Measurements from ENCODE around the gene NVL. TPM values are rescaled to one million over a fixed set of nuclear protein-coding genes. Genes with fewer than 3 reads are reported as not detected.

Gene NVL
- total and polyA plus RNA-seq, 2 donors (not counting 3 experiments of a cell fraction or from before 2014, with no cell fraction given): 16.7 to 30.3 TPM

GRCh38 chr1:224196813-224197600 is 133.0 kb downstream of the NVL start:
- Histone ChIP-seq H3K79me2 (ENCODE audit: control insufficient read depth, insufficient read depth, low read length) (peaks cover 2% of the 10 kb centered on the region), H3K9me1 (replicated peaks; ENCODE audit: control insufficient read depth, extremely low read depth, insufficient read depth, low read length) (no peaks in the 10 kb centered on the region), H3K4me1 (ENCODE audit: control insufficient read depth, extremely low read depth, insufficient read depth, low read length) (no peaks in the 10 kb centered on the region), H3K9ac (replicated peaks; ENCODE audit: extremely low read depth, insufficient read depth, low read length) (no peak overlapping the region), H2AFZ (ENCODE audit: low read depth, low read length) (no peak overlapping the region), H3K27me3 (ENCODE audit: control insufficient read depth in 2 of 2, insufficient read depth in 2 of 2, low read length in 2 of 2) (no peaks in the 10 kb centered on the region), H4K20me1 (replicated peaks; ENCODE audit: control insufficient read depth, extremely low read depth, insufficient read depth, low read length) (no peaks in the 10 kb centered on the region), H3K27ac (ENCODE audit: insufficient read depth, low read depth, low read length) (no peak overlapping the region), H3K9me3 (replicated peaks; ENCODE audit: control insufficient read depth, insufficient read depth, low read length) (no peaks in the 10 kb centered on the region), H3K4me3 (replicated peaks in 1 of 3; ENCODE audit: insufficient read depth in 1 of 3, low read depth in 1 of 3, low read length in 3 of 3) (no peak overlapping the region), H3K4me2 (ENCODE audit: insufficient read depth, low read length) (no peak overlapping the region), H3K36me3 (ENCODE audit: control insufficient read depth in 2 of 2, extremely low read depth in 1 of 2, insufficient read depth in 2 of 2, low read length in 2 of 2) (peaks cover 2 to 5% of the 10 kb centered on the region in 2 experiments)
- DNase-seq (ENCODE audit: low read depth, low spot score) (no peak), FAIRE-seq (no peak)
- CTCF ChIA-PET: no interaction called here
- TF ChIP-seq, protein P1, sequence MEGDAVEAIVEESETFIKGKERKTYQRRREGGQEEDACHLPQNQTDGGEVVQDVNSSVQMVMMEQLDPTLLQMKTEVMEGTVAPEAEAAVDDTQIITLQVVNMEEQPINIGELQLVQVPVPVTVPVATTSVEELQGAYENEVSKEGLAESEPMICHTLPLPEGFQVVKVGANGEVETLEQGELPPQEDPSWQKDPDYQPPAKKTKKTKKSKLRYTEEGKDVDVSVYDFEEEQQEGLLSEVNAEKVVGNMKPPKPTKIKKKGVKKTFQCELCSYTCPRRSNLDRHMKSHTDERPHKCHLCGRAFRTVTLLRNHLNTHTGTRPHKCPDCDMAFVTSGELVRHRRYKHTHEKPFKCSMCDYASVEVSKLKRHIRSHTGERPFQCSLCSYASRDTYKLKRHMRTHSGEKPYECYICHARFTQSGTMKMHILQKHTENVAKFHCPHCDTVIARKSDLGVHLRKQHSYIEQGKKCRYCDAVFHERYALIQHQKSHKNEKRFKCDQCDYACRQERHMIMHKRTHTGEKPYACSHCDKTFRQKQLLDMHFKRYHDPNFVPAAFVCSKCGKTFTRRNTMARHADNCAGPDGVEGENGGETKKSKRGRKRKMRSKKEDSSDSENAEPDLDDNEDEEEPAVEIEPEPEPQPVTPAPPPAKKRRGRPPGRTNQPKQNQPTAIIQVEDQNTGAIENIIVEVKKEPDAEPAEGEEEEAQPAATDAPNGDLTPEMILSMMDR (IDR thresholded peaks at IDR 0.05; ENCODE audit: extremely low read depth in 1 of 2, insufficient read depth in 1 of 2, low read depth in 1 of 2, low read length in 2 of 2): no peak
- TF ChIP-seq JUN (IDR thresholded peaks at IDR 0.05; ENCODE audit: borderline replicate concordance, insufficient read depth, insufficient read length, low read depth) (no peak), POLR2AphosphoS5 (IDR thresholded peaks at IDR 0.05; ENCODE audit: insufficient read depth, low read depth, low read length) (no peak), FOS (IDR thresholded peaks at IDR 0.05; ENCODE audit: borderline replicate concordance, insufficient read depth, low read length) (no peak), POLR2A (IDR thresholded peaks at IDR 0.05; ENCODE audit: low read depth, low read length) (no peak), MAX (IDR thresholded peaks at IDR 0.05; ENCODE audit: insufficient read depth, insufficient read length) (no peak), EZH2 (IDR thresholded peaks at IDR 0.05; ENCODE audit: borderline replicate concordance, low read depth, low read length, severe bottlenecking) (no peak), GATA2 (IDR thresholded peaks at IDR 0.05; ENCODE audit: insufficient read depth, insufficient read length, low read depth, low read length) (no peak), MYC (IDR thresholded peaks at IDR 0.05; ENCODE audit: low read depth, low read length) (no peak)
- POLR2A ChIA-PET: no interaction called here
- no TSS peak for BruUV-seq (replicated peaks)
- dilution Hi-C loops (cut with MboI; ENCODE audit: extremely low pct_ligation_motif_present, low sequenced_read_pairs) (no loop called here), intact Hi-C loops (cut with micrococcal nuclease) (no loop called here)

Measured in endothelial cell of umbilical vein (primary cell).